GM04504 (cell line): ENCODE data around the gene HFE.

Experiments used
- DNase-seq: peaks from one replicate; pipeline ENCODE4 v3.0.0-alpha.2; 2012; ENCODE audit warnings: low read depth

Gene HFE

GRCh38 chr6:26136321-26136720, 49.1 kb downstream of the HFE start:
- DNase-seq: no peak

- no peak for DNase-seq
These were observed 53.2 kb downstream of the HFE start for GRCh38 chr6:26140254-26140966.

GRCh38 chr6:26140967-26141294, 53.7 kb downstream of the HFE start:
- DNase-seq: no peak

GRCh38 chr6:26141378-26141904, 54.2 kb downstream of the HFE start:
- no peak for DNase-seq

- DNase-seq: no peak
These were observed 54.8 kb downstream of the HFE start for GRCh38 chr6:26142026-26142425.
